GM10266 (cell line): ENCODE data around the gene DRC1.

Experiments used
- DNase-seq: peaks from one replicate; pipeline ENCODE4 v3.0.0; 2012; ENCODE audit errors: extremely low spot score
- CTCF ChIP-seq: IDR thresholded peaks from 2 replicates; pipeline ENCODE4 v1.5.1; 2012; ENCODE audit warnings: mild to moderate bottlenecking, low read depth; ENCODE audit not compliant: control insufficient read depth, insufficient read depth; ENCODE audit errors: missing control alignments

DRC1 gene

GRCh38 chr2:26474261-26474785 lies 72.6 kb downstream of the DRC1 start:
- DNase-seq = no peak
- TF ChIP-seq CTCF = no peak

- no peak for DNase-seq
- no peak for TF ChIP-seq CTCF
Measured at GRCh38 chr2:26475037-26475436, 73.3 kb downstream of the DRC1 start.

- TF ChIP-seq CTCF = no peak
- no peak for DNase-seq
Measured at GRCh38 chr2:26475832-26476501, 74.2 kb downstream of the DRC1 start.

- DNase-seq = no peak
- TF ChIP-seq CTCF = no peak
Measured at GRCh38 chr2:26477126-26477910, 75.6 kb downstream of the DRC1 start.

GRCh38 chr2:26477911-26478253 lies 76.2 kb downstream of the DRC1 start, which contains the start of gene OTOF:
Gene OTOF (minus strand): TSS chr2:26478124.
- TF ChIP-seq CTCF = no peak
- no peak for DNase-seq

- no peak for DNase-seq
- TF ChIP-seq CTCF = no peak
Measured at GRCh38 chr2:26478366-26478765, 76.6 kb downstream of the DRC1 start.
